Neuronal stem cell (in vitro differentiated cells): Measurements from ENCODE around the gene LUZP2.
"Not testable (repeated sequence)": the region's sequence is repeated elsewhere in the genome, so short reads cannot be mapped to it uniquely, and the experiment has no call there.

Source experiments
- DNase-seq: peaks from one replicate; pipeline ENCODE4 v3.0.0-alpha.2; 2013; ENCODE audit warnings: low spot score
- H2AFZ ChIP-seq: one replicate; pipeline ENCODE4 v1.6.1; 2013; ENCODE audit warnings: mild to moderate bottlenecking, low read length, inconsistent platforms
- H2AK5ac ChIP-seq: 2 replicates; pipeline ENCODE4 v1.6.1; 2013; ENCODE audit warnings: low read depth, mild to moderate bottlenecking, inconsistent platforms, low read length, moderate library complexity, mixed read lengths
- H2BK120ac ChIP-seq: 2 replicates; pipeline ENCODE4 v1.6.1; 2013; ENCODE audit warnings: low read depth, mild to moderate bottlenecking, inconsistent platforms, low read length, moderate library complexity, mixed read lengths
- H2BK12ac ChIP-seq: one replicate; pipeline ENCODE4 v1.6.1; 2013; ENCODE audit warnings: low read length, inconsistent platforms
- H2BK15ac ChIP-seq: 2 replicates; pipeline ENCODE4 v1.6.1; 2013; ENCODE audit warnings: mild to moderate bottlenecking, low read length, inconsistent platforms, mixed read lengths
- H2BK5ac ChIP-seq: one replicate; pipeline ENCODE4 v1.6.1; 2013; ENCODE audit warnings: inconsistent platforms, mild to moderate bottlenecking, low read length, moderate library complexity
- H3K14ac ChIP-seq: one replicate; pipeline ENCODE4 v1.6.1; 2013; ENCODE audit warnings: low read length, inconsistent platforms
- H3K18ac ChIP-seq: 2 replicates; pipeline ENCODE4 v1.6.1; 2013; ENCODE audit warnings: low read length, inconsistent platforms
- H3K23ac ChIP-seq: 2 replicates; pipeline ENCODE4 v1.6.1; 2013; ENCODE audit warnings: low read depth, mild to moderate bottlenecking, mixed read lengths, low read length, inconsistent platforms; ENCODE audit not compliant: poor library complexity
- H3K27ac ChIP-seq: replicated peaks from 3 replicates; pipeline ENCODE4 v1.5.1; 2013; ENCODE audit warnings: low read length, inconsistent platforms
- H3K27me3 ChIP-seq, 3 experiments: 2 replicates each; pipeline ENCODE4 v1.6.1; 2013; ENCODE audit warnings: low read length in 3 of 3, mild to moderate bottlenecking in 2 of 3, inconsistent platforms in 1 of 3, low read depth in 1 of 3, mixed read lengths in 1 of 3, moderate library complexity in 1 of 3; ENCODE audit not compliant: control insufficient read depth in 3 of 3, insufficient read depth in 3 of 3
- H3K36me3 ChIP-seq, 2 donors: replicated peaks in 1 of 2; 2 replicates each; pipeline ENCODE4 v1.6.1; 2013; ENCODE audit warnings: low read length in 2 of 2; ENCODE audit not compliant: control insufficient read depth in 2 of 2, insufficient read depth in 2 of 2
- H3K4ac ChIP-seq: 2 replicates; pipeline ENCODE4 v1.6.1; 2013; ENCODE audit warnings: inconsistent platforms, mild to moderate bottlenecking, low read length, moderate library complexity
- H3K4me1 ChIP-seq, 2 donors: 1 replicate in 1 of 2; 2 replicates in 1 of 2; pipeline ENCODE4 v1.6.1; 2013; ENCODE audit warnings: low read length in 2 of 2, low read depth in 1 of 2; ENCODE audit not compliant: control insufficient read depth in 2 of 2, insufficient read depth in 1 of 2
- H3K4me2 ChIP-seq: one replicate; pipeline ENCODE4 v1.6.1; 2013; ENCODE audit warnings: mild to moderate bottlenecking, low read length, inconsistent platforms; ENCODE audit not compliant: insufficient read depth, poor library complexity, severe bottlenecking
- H3K4me3 ChIP-seq, 2 donors: 2 replicates each; pipeline ENCODE4 v1.5.1; 2013; ENCODE audit warnings: low read length in 2 of 2, mild to moderate bottlenecking in 2 of 2, inconsistent platforms in 1 of 2, moderate library complexity in 1 of 2
- H3K79me1 ChIP-seq: one replicate; pipeline ENCODE4 v1.6.1; 2013; ENCODE audit warnings: low read depth, mild to moderate bottlenecking, inconsistent platforms, low read length, moderate library complexity
- H3K9ac ChIP-seq: one replicate; pipeline ENCODE4 v1.6.1; 2013; ENCODE audit warnings: mild to moderate bottlenecking, low read depth, low read length, inconsistent platforms; ENCODE audit not compliant: poor library complexity
- H3K9me3 ChIP-seq, 2 donors: replicated peaks in 1 of 2; 2 replicates each; pipeline versions ENCODE3 to v1.6.1; 2013; ENCODE audit warnings: low read length in 2 of 2, mild to moderate bottlenecking in 2 of 2, inconsistent platforms in 1 of 2, low read depth in 1 of 2, mixed read lengths in 1 of 2, moderate library complexity in 1 of 2; ENCODE audit not compliant: control insufficient read depth in 2 of 2, insufficient read depth in 1 of 2
- H4K8ac ChIP-seq: one replicate; pipeline ENCODE4 v1.6.1; 2013; ENCODE audit warnings: low read depth, mild to moderate bottlenecking, inconsistent platforms, low read length, moderate library complexity
- H4K91ac ChIP-seq: one replicate; pipeline ENCODE4 v1.6.1; 2013; ENCODE audit warnings: low read length, low read depth, mild to moderate bottlenecking, inconsistent platforms; ENCODE audit not compliant: poor library complexity
- WGBS, 2 donors: extraction: QIAGEN DNeasy Blood & Tissue Kit; methylation state at CpG; one replicate each; pipeline ENCODE4 v1.1.7; 2013; ENCODE audit warnings: missing lambda C conversion rate in 2 of 2, mixed read lengths in 1 of 2; ENCODE audit not compliant: insufficient read length in 2 of 2, insufficient replicate concordance in 1 of 2; ENCODE audit errors: extremely low coverage in 2 of 2; 5-methylcytosine and 5-hydroxymethylcytosine counted together

The LUZP2 gene

GRCh38 chr11:24965748-24966147 is 468.9 kb downstream of the LUZP2 start:
- Histone ChIP-seq H3K27ac (no peak overlapping the region), H2BK15ac (no peak overlapping the region), H3K4me3 (no peak overlapping the region), H3K9ac (no peak overlapping the region), H3K27me3 (no peaks in the 10 kb centered on the region), H2AK5ac (no peak overlapping the region), H4K91ac (no peak overlapping the region), H2BK12ac (no peak overlapping the region), H3K4ac (no peak overlapping the region), H3K36me3 (no peaks in the 10 kb centered on the region), H2BK5ac (no peak overlapping the region), H3K14ac (no peak overlapping the region), H3K4me1 (no peaks in the 10 kb centered on the region), H2BK120ac (no peak overlapping the region), H3K23ac (no peak overlapping the region), H3K79me1 (no peaks in the 10 kb centered on the region), H3K4me2 (no peak overlapping the region), H3K18ac (no peak overlapping the region), H4K8ac (no peak overlapping the region), H2AFZ (no peak overlapping the region), H3K9me3 (no peaks in the 10 kb centered on the region)
- DNase-seq, result no peak

DNA sequence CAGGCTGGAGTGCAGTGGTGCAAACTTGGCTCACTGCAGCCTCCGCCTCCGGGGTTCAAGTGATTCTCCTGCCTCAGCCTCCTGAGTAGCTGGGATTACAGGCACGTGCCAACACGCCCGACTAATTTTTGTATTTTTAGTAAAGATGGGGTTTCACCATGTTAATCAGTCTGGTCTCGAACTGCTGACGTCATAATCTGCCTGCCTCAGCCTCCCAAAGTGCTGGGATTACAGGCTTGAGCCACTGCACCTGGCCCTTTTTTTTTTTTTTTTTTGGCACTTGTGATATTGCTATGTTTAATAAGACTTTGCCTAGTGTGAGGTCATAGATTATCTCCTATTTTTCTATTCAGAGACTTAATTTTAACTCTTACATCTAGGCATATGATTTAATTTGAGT is 497.1 kb downstream of the LUZP2 start:
- H2BK5ac ChIP-seq, H3K4me3 ChIP-seq: not testable (repeated sequence)
- WGBS, 2 donors, result no CpG with 5 or more reads among the region's 7 CpGs

DNA sequence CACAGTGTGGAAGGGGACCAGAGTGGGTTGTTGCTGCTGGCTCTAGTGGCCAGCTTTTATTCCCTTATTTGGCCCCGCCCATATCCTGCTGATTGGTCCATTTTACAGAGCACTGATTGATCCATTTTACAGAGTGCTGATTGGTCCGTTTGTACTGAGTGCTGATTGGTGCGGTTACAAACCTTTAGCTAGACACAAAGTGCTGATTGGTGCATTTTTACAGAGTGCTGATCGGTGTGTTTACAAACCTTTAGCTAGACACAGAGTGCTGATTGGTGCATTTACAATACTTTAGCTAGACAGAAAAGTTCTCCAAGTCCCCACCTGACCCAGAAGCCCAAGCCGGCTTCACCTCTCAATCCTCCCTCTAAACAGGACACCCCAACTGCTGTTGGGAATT is 503.1 kb downstream of the LUZP2 start:
- not testable (repeated sequence) for H2AFZ ChIP-seq, H3K79me1 ChIP-seq, H3K9me3 ChIP-seq, H3K23ac ChIP-seq, H2BK5ac ChIP-seq, H3K4ac ChIP-seq, H2AK5ac ChIP-seq, H2BK120ac ChIP-seq, H3K14ac ChIP-seq, H3K9ac ChIP-seq, H4K8ac ChIP-seq, H3K4me3 ChIP-seq, H2BK12ac ChIP-seq, H3K36me3 ChIP-seq, H3K18ac ChIP-seq, H3K4me2 ChIP-seq, H4K91ac ChIP-seq, H2BK15ac ChIP-seq, H3K27ac ChIP-seq, DNase-seq, H3K27me3 ChIP-seq, H3K4me1 ChIP-seq
- no CpG with 5 or more reads among the region's 5 CpGs for WGBS, 2 donors

More for the DNA sequence above, 497.1 kb downstream of the LUZP2 start:
- H2BK12ac ChIP-seq, H2AK5ac ChIP-seq, H3K9ac ChIP-seq, H3K27ac ChIP-seq, H3K18ac ChIP-seq, H2AFZ ChIP-seq, H3K4me2 ChIP-seq, H3K9me3 ChIP-seq, H3K36me3 ChIP-seq, H3K4ac ChIP-seq, H3K4me1 ChIP-seq, H2BK120ac ChIP-seq, H4K91ac ChIP-seq, H4K8ac ChIP-seq, H2BK15ac ChIP-seq, H3K23ac ChIP-seq, H3K79me1 ChIP-seq, H3K14ac ChIP-seq, H3K27me3 ChIP-seq, DNase-seq: not testable (repeated sequence)

DNA sequence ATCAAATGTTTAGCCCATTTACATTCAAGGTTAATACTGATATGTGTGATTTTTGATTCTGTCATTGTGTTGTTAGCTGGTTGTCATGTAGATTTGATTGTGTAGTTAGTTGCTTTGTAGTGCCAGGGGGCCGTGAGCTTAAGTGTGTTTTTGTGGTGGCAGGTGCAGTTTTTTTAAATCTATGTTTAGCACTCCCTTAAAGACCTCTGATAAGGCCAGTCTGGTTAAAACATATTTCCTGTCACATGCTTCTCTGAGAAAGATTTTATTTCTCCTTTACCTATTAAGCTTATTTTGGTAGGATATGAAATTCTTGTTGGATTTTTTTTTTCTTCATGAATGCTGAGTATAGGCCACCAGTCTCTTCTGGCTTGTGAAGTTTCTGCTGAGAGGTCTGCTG is 540.6 kb downstream of the LUZP2 start:
- Histone ChIP-seq H3K14ac (no peak overlapping the region), H3K9ac (no peak overlapping the region), H3K4me2 (no peak overlapping the region), H2BK12ac (no peak overlapping the region), H2AK5ac (no peak overlapping the region), H2BK120ac (no peak overlapping the region), H3K4ac (no peak overlapping the region), H2BK15ac (no peak overlapping the region), H3K27ac (no peak overlapping the region), H3K27me3 (no peaks in the 10 kb centered on the region), H3K36me3 (no peaks in the 10 kb centered on the region), H2AFZ (no peak overlapping the region), H4K91ac (no peak overlapping the region), H3K4me1 (no peaks in the 10 kb centered on the region), H3K18ac (no peak overlapping the region), H3K4me3 (no peak overlapping the region), H3K79me1 (no peaks in the 10 kb centered on the region), H2BK5ac (no peak overlapping the region), H3K9me3 (no peaks in the 10 kb centered on the region), H4K8ac (no peak overlapping the region), H3K23ac (no peak overlapping the region)
- DNase-seq, result no peak
- WGBS, 2 donors, result no CpG with 5 or more reads among the region's 1 CpG
